OCI-LY3 (cell line): ENCODE data around the gene SPAG8.

ENCODE experiments used
- H2AFZ ChIP-seq: fragments of 200-600, 300-600 bp; shearing (Covaris generic); 2 replicates; pipeline ENCODE4 v1.6.0; 2014; ENCODE audit warnings: antibody characterized with exemption, low read depth, low read length
- H3K27ac ChIP-seq: fragments of 200-600, 300-600 bp; sonication (generic); 2 replicates; pipeline ENCODE4 v1.5.1; 2014; ENCODE audit warnings: mild to moderate bottlenecking, low read length, moderate library complexity, mixed read lengths
- H3K27me3 ChIP-seq: fragments of 200-600, 300-600 bp; sonication (generic); 2 replicates; pipeline ENCODE4 v1.6.1; 2014; ENCODE audit warnings: low read depth, low read length, mixed read lengths
- H3K36me3 ChIP-seq: fragments of 200-600, 300-600 bp; sonication (generic); replicated peaks from 2 replicates; pipeline ENCODE3; 2014; ENCODE audit warnings: low read depth, low read length, mixed read lengths
- H3K4me1 ChIP-seq: fragments of 300-600, 200-600 bp; sonication (generic); 2 replicates; pipeline ENCODE4 v1.6.1; 2014; ENCODE audit warnings: low read length, mixed read lengths
- H3K4me2 ChIP-seq: fragments of 200-600, 300-600 bp; sonication (generic); 2 replicates; pipeline ENCODE4 v1.6.1; 2014; ENCODE audit warnings: low read length, mixed read lengths
- H3K4me3 ChIP-seq: fragments of 300-600, 200-600 bp; sonication (generic); 2 replicates; pipeline ENCODE4 v1.5.1; 2014; ENCODE audit warnings: antibody characterized with exemption, mild to moderate bottlenecking, low read length, moderate library complexity
- H3K79me2 ChIP-seq: fragments of 300-600, 200-600 bp; shearing (Covaris generic); 2 replicates; pipeline ENCODE4 v1.6.1; 2014; ENCODE audit warnings: mild to moderate bottlenecking, low read length, mixed read lengths
- H3K9ac ChIP-seq: fragments of 300-600, 200-600 bp; shearing (Covaris generic); 2 replicates; pipeline ENCODE4 v1.6.0; 2014; ENCODE audit warnings: mild to moderate bottlenecking, low read length, moderate library complexity
- H3K9me3 ChIP-seq: fragments of 200-600, 300-600 bp; shearing (Covaris generic); 2 replicates; pipeline ENCODE4 v1.6.1; 2014; ENCODE audit warnings: low read length, mixed read lengths; ENCODE audit not compliant: insufficient read depth
- H4K20me1 ChIP-seq: fragments of 200-600, 300-600 bp; sonication (generic); 2 replicates; pipeline ENCODE4 v1.6.1; 2016; ENCODE audit warnings: low read length, mixed read lengths; ENCODE audit not compliant: insufficient read depth
- EZH2phosphoT487 ChIP-seq: fragments of 200-600 bp; shearing (Covaris generic); IDR thresholded peaks from 2 replicates; pipeline ENCODE4 v1.6.1; 2018; ENCODE audit warnings: antibody characterized with exemption, mixed run types, low read depth
- TF ChIP-seq, protein P1 (sequence below): fragments of 200-600, 300-600 bp; sonication (generic); IDR thresholded peaks from 2 replicates; pipeline ENCODE4 v1.5.1; 2014; ENCODE audit warnings: antibody characterized with exemption, low read length, low read depth

The SPAG8 gene, protein sequence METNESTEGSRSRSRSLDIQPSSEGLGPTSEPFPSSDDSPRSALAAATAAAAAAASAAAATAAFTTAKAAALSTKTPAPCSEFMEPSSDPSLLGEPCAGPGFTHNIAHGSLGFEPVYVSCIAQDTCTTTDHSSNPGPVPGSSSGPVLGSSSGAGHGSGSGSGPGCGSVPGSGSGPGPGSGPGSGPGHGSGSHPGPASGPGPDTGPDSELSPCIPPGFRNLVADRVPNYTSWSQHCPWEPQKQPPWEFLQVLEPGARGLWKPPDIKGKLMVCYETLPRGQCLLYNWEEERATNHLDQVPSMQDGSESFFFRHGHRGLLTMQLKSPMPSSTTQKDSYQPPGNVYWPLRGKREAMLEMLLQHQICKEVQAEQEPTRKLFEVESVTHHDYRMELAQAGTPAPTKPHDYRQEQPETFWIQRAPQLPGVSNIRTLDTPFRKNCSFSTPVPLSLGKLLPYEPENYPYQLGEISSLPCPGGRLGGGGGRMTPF

DNA sequence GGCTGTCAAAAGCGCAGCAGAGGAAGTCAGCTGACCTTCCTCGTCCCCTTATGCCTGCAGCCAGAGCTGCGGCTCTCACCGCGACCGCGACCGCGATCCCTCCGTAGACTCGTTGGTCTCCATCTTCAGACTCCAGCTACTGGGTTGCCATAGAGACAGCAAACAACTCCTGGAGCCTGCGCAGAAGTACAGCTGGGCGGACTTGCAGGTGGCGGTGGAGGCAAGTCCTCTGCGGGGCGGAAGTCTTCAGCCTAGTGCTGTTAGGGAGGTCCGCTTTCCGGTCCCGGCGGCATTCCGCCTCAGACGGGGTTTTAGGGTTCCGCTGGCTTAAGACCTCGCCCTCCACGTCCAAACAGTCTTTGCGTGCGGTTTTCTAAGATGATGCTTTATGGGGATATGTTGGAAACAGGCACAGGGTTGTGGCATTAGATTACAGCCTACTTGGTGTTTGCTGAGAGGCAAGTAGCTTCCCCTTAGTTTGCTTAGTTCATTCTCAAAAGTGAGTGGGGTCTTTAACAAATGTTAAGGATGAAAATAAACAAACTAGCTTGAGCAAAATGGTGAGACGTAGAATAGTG is at the start of gene SPAG8:
Gene SPAG8, minus strand, starts transcription at position 238 of the 578 bp plus-strand sequence. Its CDS starts 115 bp downstream, at position 123.
- peak within 1 kb of the TSS; percentile 60 for H3K9ac ChIP-seq

DNA sequence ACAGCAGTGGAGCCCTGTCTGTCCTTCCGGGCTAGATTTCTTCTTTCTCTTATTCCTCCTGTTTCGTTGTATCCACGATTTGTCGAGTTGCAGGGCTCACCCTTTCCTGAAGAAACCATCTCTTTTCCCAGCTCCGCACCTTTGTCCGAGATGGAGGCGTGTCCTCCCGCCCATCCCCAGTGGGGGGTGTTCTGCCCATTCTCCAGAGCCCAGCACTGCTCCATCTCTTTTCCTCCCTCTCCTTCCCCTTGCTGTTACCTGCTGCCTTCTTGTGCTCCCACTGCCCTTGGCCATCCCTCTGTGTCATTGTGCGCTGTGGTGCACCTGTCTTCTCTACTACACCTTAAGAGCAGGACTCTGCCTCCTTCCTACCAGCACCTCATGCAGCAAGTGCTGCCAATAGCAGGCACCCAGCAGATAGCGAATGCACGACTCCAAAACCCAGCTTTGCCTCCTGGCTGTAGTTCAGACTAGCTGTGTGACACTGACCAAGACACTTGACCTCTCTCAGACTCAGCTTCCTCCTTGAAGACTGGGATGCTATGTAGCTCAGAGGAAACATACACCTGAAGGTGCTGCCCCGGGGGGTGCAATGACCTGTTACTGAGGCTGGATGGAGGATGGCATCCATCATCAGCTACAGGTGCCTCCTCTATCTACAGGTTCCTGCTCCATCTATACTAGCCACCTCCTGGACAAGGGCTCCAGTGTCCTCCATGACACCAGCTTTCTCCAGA is 49.3 kb upstream of the SPAG8 start:
- Histone ChIP-seq H3K9me3 (no peaks in the 10 kb centered on the region), H3K27ac (no peak overlapping the region), H3K4me3 (no peak overlapping the region), H3K27me3 (no peaks in the 10 kb centered on the region), H4K20me1 (no peaks in the 10 kb centered on the region), H3K4me1 (no peaks in the 10 kb centered on the region), H3K4me2 (no peak overlapping the region), H2AFZ (no peak overlapping the region), H3K9ac (no peak overlapping the region), H3K36me3 (no peaks in the 10 kb centered on the region), H3K79me2 (no peaks in the 10 kb centered on the region)
- TF ChIP-seq, protein P1, sequence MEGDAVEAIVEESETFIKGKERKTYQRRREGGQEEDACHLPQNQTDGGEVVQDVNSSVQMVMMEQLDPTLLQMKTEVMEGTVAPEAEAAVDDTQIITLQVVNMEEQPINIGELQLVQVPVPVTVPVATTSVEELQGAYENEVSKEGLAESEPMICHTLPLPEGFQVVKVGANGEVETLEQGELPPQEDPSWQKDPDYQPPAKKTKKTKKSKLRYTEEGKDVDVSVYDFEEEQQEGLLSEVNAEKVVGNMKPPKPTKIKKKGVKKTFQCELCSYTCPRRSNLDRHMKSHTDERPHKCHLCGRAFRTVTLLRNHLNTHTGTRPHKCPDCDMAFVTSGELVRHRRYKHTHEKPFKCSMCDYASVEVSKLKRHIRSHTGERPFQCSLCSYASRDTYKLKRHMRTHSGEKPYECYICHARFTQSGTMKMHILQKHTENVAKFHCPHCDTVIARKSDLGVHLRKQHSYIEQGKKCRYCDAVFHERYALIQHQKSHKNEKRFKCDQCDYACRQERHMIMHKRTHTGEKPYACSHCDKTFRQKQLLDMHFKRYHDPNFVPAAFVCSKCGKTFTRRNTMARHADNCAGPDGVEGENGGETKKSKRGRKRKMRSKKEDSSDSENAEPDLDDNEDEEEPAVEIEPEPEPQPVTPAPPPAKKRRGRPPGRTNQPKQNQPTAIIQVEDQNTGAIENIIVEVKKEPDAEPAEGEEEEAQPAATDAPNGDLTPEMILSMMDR = no peak
- TF ChIP-seq EZH2phosphoT487 = no peak

More for the DNA sequence above, at the start of gene SPAG8:
- H4K20me1 ChIP-seq = no peaks in the 10 kb centered on the region
- peak within 1 kb of the TSS; percentile 92 for H3K4me2 ChIP-seq
- no peaks in the 10 kb centered on the region for H3K27me3 ChIP-seq
- TF ChIP-seq EZH2phosphoT487 = no peak
- TF ChIP-seq, protein P1 = no peak
- peaks cover 12% of the 10 kb centered on the region for H3K79me2 ChIP-seq
- H3K4me3 ChIP-seq = peak within 1 kb of the TSS; percentile 80
- peaks cover 7% of the 10 kb centered on the region for H3K36me3 ChIP-seq
- peaks cover 43% of the 10 kb centered on the region for H3K4me1 ChIP-seq
- peak within 1 kb of the TSS; percentile 52 for H3K27ac ChIP-seq
- H3K9me3 ChIP-seq = no peaks in the 10 kb centered on the region
- peak within 1 kb of the TSS; percentile 85 for H2AFZ ChIP-seq

DNA sequence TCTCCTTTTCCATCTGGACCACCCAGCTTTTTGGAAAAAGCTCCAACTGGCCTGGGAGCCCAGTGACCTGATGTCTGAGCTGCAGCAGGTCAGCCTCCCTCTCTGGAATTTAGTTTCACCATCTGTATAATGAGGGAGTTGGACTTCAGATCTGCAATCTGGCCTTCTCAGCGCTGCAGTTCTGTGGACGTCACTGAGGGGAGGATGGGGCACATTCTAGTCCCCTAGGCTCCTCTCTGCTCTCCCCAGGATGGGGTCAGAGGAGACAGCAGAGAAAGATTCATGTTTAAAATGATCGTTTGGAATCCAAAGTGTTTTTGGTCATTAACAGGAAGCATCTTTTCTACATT is 47.9 kb upstream of the SPAG8 start:
- H2AFZ ChIP-seq = no peak overlapping the region
- H3K9ac ChIP-seq = no peak overlapping the region
- TF ChIP-seq, protein P1 = no peak
- no peak for TF ChIP-seq EZH2phosphoT487
- H3K4me2 ChIP-seq = no peak overlapping the region
- H4K20me1 ChIP-seq = no peaks in the 10 kb centered on the region
- no peaks in the 10 kb centered on the region for H3K9me3 ChIP-seq
- H3K36me3 ChIP-seq = no peaks in the 10 kb centered on the region
- H3K4me3 ChIP-seq = no peak overlapping the region
- no peaks in the 10 kb centered on the region for H3K27me3 ChIP-seq
- H3K79me2 ChIP-seq = no peaks in the 10 kb centered on the region
- no peak overlapping the region for H3K27ac ChIP-seq
- H3K4me1 ChIP-seq = no peaks in the 10 kb centered on the region
